ENCODE data around the gene ADAMTS10.
"Not testable (repeated sequence)": the region's sequence is repeated elsewhere in the genome, so short reads cannot be mapped to it uniquely, and the experiment has no call there.

ADAMTS10 gene

GRCh38 chr19:8580710-8581281, 29.7 kb downstream of the ADAMTS10 start:
- Histone ChIP-seq H3K9ac (ENCODE audit: low read length) (no peak overlapping the region), H3K9me3 (ENCODE audit: control insufficient read depth, low read length) (no peaks in the 10 kb centered on the region), H3K4me1 (ENCODE audit: control insufficient read depth, insufficient read depth, low read length) (peaks cover 5% of the 10 kb centered on the region), H3K36me3 (ENCODE audit: control insufficient read depth, insufficient read depth, low read length) (no peaks in the 10 kb centered on the region), H3K27me3 (ENCODE audit: control insufficient read depth, insufficient read depth, low read length) (peaks cover 7% of the 10 kb centered on the region), H3K4me3 (ENCODE audit: low read length) (no peak overlapping the region)

- Histone ChIP-seq H3K4me1 (ENCODE audit: control insufficient read depth, insufficient read depth, low read length) (peaks cover 5% of the 10 kb centered on the region), H3K9me3 (ENCODE audit: control insufficient read depth, low read length) (no peaks in the 10 kb centered on the region), H3K9ac (ENCODE audit: low read length) (no peak overlapping the region), H3K36me3 (ENCODE audit: control insufficient read depth, insufficient read depth, low read length) (no peaks in the 10 kb centered on the region), H3K27me3 (ENCODE audit: control insufficient read depth, insufficient read depth, low read length) (peaks cover 6% of the 10 kb centered on the region), H3K4me3 (ENCODE audit: low read length) (no peak overlapping the region)
Observed at GRCh38 chr19:8578642-8579265, 31.8 kb downstream of the ADAMTS10 start.

GRCh38 chr19:8577741-8578140, 32.8 kb downstream of the ADAMTS10 start:
- Histone ChIP-seq H3K4me3 (ENCODE audit: low read length) (no peak overlapping the region), H3K9me3 (ENCODE audit: control insufficient read depth, low read length) (no peaks in the 10 kb centered on the region), H3K4me1 (ENCODE audit: control insufficient read depth, insufficient read depth, low read length) (peaks cover 5% of the 10 kb centered on the region), H3K27me3 (ENCODE audit: control insufficient read depth, insufficient read depth, low read length) (peaks cover 6% of the 10 kb centered on the region), H3K9ac (ENCODE audit: low read length) (no peak overlapping the region), H3K36me3 (ENCODE audit: control insufficient read depth, insufficient read depth, low read length) (no peaks in the 10 kb centered on the region)

GRCh38 chr19:8577247-8577646, 33.3 kb downstream of the ADAMTS10 start, which contains the start of gene MYO1F:
Gene MYO1F (minus strand): TSS chr19:8577442. CDS start chr19:8577309, 133 bp downstream.
- Histone ChIP-seq H3K9ac (ENCODE audit: low read length) (no peak within 1 kb of the TSS), H3K36me3 (ENCODE audit: control insufficient read depth, insufficient read depth, low read length) (no peaks in the 10 kb centered on the region), H3K9me3 (ENCODE audit: control insufficient read depth, low read length) (no peaks in the 10 kb centered on the region), H3K4me1 (ENCODE audit: control insufficient read depth, insufficient read depth, low read length) (peaks cover 5% of the 10 kb centered on the region), H3K4me3 (ENCODE audit: low read length) (no peak within 1 kb of the TSS), H3K27me3 (ENCODE audit: control insufficient read depth, insufficient read depth, low read length) (peaks cover 6% of the 10 kb centered on the region)

- peaks cover 5% of the 10 kb centered on the region for H3K4me1 ChIP-seq (ENCODE audit: control insufficient read depth, insufficient read depth, low read length)
- no peak overlapping the region for H3K9ac ChIP-seq (ENCODE audit: low read length)
Observed at GRCh38 chr19:8576273-8576993, 34.1 kb downstream of the ADAMTS10 start.

GRCh38 chr19:8575467-8575997, 35.0 kb downstream of the ADAMTS10 start:
- Histone ChIP-seq H3K36me3 (ENCODE audit: control insufficient read depth, insufficient read depth, low read length) (no peaks in the 10 kb centered on the region), H3K4me1 (ENCODE audit: control insufficient read depth, insufficient read depth, low read length) (peaks cover 5% of the 10 kb centered on the region), H3K4me3 (ENCODE audit: low read length) (no peak overlapping the region), H3K9ac (ENCODE audit: low read length) (no peak overlapping the region), H3K27me3 (ENCODE audit: control insufficient read depth, insufficient read depth, low read length) (peaks cover 6% of the 10 kb centered on the region), H3K9me3 (ENCODE audit: control insufficient read depth, low read length) (no peaks in the 10 kb centered on the region)

More at GRCh38 chr19:8576273-8576993, 34.1 kb downstream of the ADAMTS10 start:
- no peak overlapping the region for H3K4me3 ChIP-seq (ENCODE audit: low read length)
- H3K36me3 ChIP-seq (ENCODE audit: control insufficient read depth, insufficient read depth, low read length) = no peaks in the 10 kb centered on the region
- peaks cover 6% of the 10 kb centered on the region for H3K27me3 ChIP-seq (ENCODE audit: control insufficient read depth, insufficient read depth, low read length)
- H3K9me3 ChIP-seq (ENCODE audit: control insufficient read depth, low read length) = no peaks in the 10 kb centered on the region

GRCh38 chr19:8574619-8574922, 35.9 kb downstream of the ADAMTS10 start:
- H3K36me3 ChIP-seq (ENCODE audit: control insufficient read depth, insufficient read depth, low read length); H3K4me3 ChIP-seq (ENCODE audit: low read length); H3K27me3 ChIP-seq (ENCODE audit: control insufficient read depth, insufficient read depth, low read length); H3K9ac ChIP-seq (ENCODE audit: low read length); H3K9me3 ChIP-seq (ENCODE audit: control insufficient read depth, low read length); H3K4me1 ChIP-seq (ENCODE audit: control insufficient read depth, insufficient read depth, low read length): not testable (repeated sequence)

- Histone ChIP-seq H3K27me3 (ENCODE audit: control insufficient read depth, insufficient read depth, low read length) (peaks cover 6% of the 10 kb centered on the region), H3K36me3 (ENCODE audit: control insufficient read depth, insufficient read depth, low read length) (no peaks in the 10 kb centered on the region), H3K9me3 (ENCODE audit: control insufficient read depth, low read length) (no peaks in the 10 kb centered on the region), H3K4me3 (ENCODE audit: low read length) (no peak overlapping the region), H3K9ac (ENCODE audit: low read length) (no peak overlapping the region), H3K4me1 (ENCODE audit: control insufficient read depth, insufficient read depth, low read length) (no peaks in the 10 kb centered on the region)
Observed at GRCh38 chr19:8573316-8573715, 37.2 kb downstream of the ADAMTS10 start.

GRCh38 chr19:8571006-8571411, 39.5 kb downstream of the ADAMTS10 start:
- Histone ChIP-seq H3K9ac (ENCODE audit: low read length) (no peak overlapping the region), H3K9me3 (ENCODE audit: control insufficient read depth, low read length) (no peaks in the 10 kb centered on the region), H3K4me1 (ENCODE audit: control insufficient read depth, insufficient read depth, low read length) (no peaks in the 10 kb centered on the region), H3K36me3 (ENCODE audit: control insufficient read depth, insufficient read depth, low read length) (no peaks in the 10 kb centered on the region), H3K4me3 (ENCODE audit: low read length) (no peak overlapping the region), H3K27me3 (ENCODE audit: control insufficient read depth, insufficient read depth, low read length) (peaks cover 6% of the 10 kb centered on the region)

GRCh38 chr19:8569066-8569771, 41.3 kb downstream of the ADAMTS10 start:
- Histone ChIP-seq H3K9ac (ENCODE audit: low read length) (no peak overlapping the region), H3K4me3 (ENCODE audit: low read length) (no peak overlapping the region), H3K27me3 (ENCODE audit: control insufficient read depth, insufficient read depth, low read length) (no peaks in the 10 kb centered on the region), H3K4me1 (ENCODE audit: control insufficient read depth, insufficient read depth, low read length) (no peaks in the 10 kb centered on the region), H3K9me3 (ENCODE audit: control insufficient read depth, low read length) (no peaks in the 10 kb centered on the region), H3K36me3 (ENCODE audit: control insufficient read depth, insufficient read depth, low read length) (no peaks in the 10 kb centered on the region)

GRCh38 chr19:8567522-8568172, 42.9 kb downstream of the ADAMTS10 start:
- no peaks in the 10 kb centered on the region for H3K27me3 ChIP-seq (ENCODE audit: control insufficient read depth, insufficient read depth, low read length)
- no peaks in the 10 kb centered on the region for H3K4me1 ChIP-seq (ENCODE audit: control insufficient read depth, insufficient read depth, low read length)
- no peaks in the 10 kb centered on the region for H3K36me3 ChIP-seq (ENCODE audit: control insufficient read depth, insufficient read depth, low read length)
- H3K9ac ChIP-seq (ENCODE audit: low read length) = no peak overlapping the region
- no peak overlapping the region for H3K4me3 ChIP-seq (ENCODE audit: low read length)
- no peaks in the 10 kb centered on the region for H3K9me3 ChIP-seq (ENCODE audit: control insufficient read depth, low read length)

All from mucosa of stomach (tissue), 1 donor.